Activated CD8-positive, alpha-beta memory T cell treated with anti-CD3 and anti-CD28 coated beads, Interleukin-2, amount 10 ng/mL, durations not matched to agents 7 days and 5 days (primary cell): Measurements from ENCODE around the gene KLHL29. TPM values are rescaled to one million over a fixed set of nuclear protein-coding genes. Genes with fewer than 3 reads are reported as not detected.
"Not testable (repeated sequence)": the region's sequence is repeated elsewhere in the genome, so short reads cannot be mapped to it uniquely, and the experiment has no call there.

Experiments used
- ATAC-seq: fragments of 150-1000 bp; cut with Tn5 transposase; one replicate; pipeline ENCODE4 v1.10.0; 2021; ENCODE audit warnings: moderate library complexity
- CTCF ChIA-PET: fragments of 350-600 bp; sonication (Branson Sonifier 250); formaldehyde crosslinking; loops from one replicate; lab custom pipeline; 2021; ENCODE audit warnings: antibody characterized with exemption; lab: Charles Lee
- DNase-seq: peaks from one replicate; pipeline ENCODE4 v3.0.0-alpha.2; 2020
- H3K27ac Mint-ChIP-seq: one replicate; pipeline ENCODE4 v1.8.0; 2021; ENCODE audit warnings: mild to moderate bottlenecking, mixed read lengths
- H3K27me3 Mint-ChIP-seq: one replicate; pipeline ENCODE4 v1.8.0; 2021; ENCODE audit warnings: mixed read lengths
- H3K36me3 Mint-ChIP-seq: one replicate; pipeline ENCODE4 v1.8.0; 2021; ENCODE audit warnings: mild to moderate bottlenecking, mixed read lengths
- H3K4me1 Mint-ChIP-seq: one replicate; pipeline ENCODE4 v1.8.0; 2021; ENCODE audit warnings: mixed read lengths
- H3K4me3 Mint-ChIP-seq: one replicate; pipeline ENCODE4 v1.8.0; 2021; ENCODE audit warnings: mild to moderate bottlenecking, moderate library complexity, mixed read lengths
- H3K9me3 Mint-ChIP-seq: one replicate; pipeline ENCODE4 v1.8.0; 2022; ENCODE audit warnings: low read depth, mixed read lengths
- total RNA-seq, 2 experiments: library from RNA; stranded (reverse); gene quantifications; one replicate each; pipeline ENCODE4 v1.2.3, GENCODE V29; 2021

Gene KLHL29
- total RNA-seq, 2 experiments from 2014 or later, result 0.09 to 0.12 TPM

- Mint-ChIP-seq H3K4me1 (peaks cover 8% of the 10 kb centered on the region), H3K36me3 (no peaks in the 10 kb centered on the region), H3K9me3 (no peaks in the 10 kb centered on the region), H3K4me3 (no peak overlapping the region), H3K27ac (no peak overlapping the region), H3K27me3 (peaks cover 76% of the 10 kb centered on the region)
- no peak for DNase-seq
- CTCF ChIA-PET, result no interaction called here
- no peak for ATAC-seq
These were observed 5.2 kb downstream of the KLHL29 start for GRCh38 chr2:23390152-23390551.

GRCh38 chr2:23391237-23391736, 6.3 kb downstream of the KLHL29 start:
- H3K9me3 Mint-ChIP-seq, H3K36me3 Mint-ChIP-seq, H3K27ac Mint-ChIP-seq, DNase-seq, ATAC-seq, H3K4me3 Mint-ChIP-seq, CTCF ChIA-PET, H3K4me1 Mint-ChIP-seq: not testable (repeated sequence)
- peaks cover 72% of the 10 kb centered on the region for H3K27me3 Mint-ChIP-seq

- ATAC-seq (no peak), DNase-seq (no peak)
- Mint-ChIP-seq H3K27ac (no peak overlapping the region), H3K4me3 (no peak overlapping the region), H3K27me3 (peaks cover 52% of the 10 kb centered on the region), H3K9me3 (no peaks in the 10 kb centered on the region), H3K4me1 (no peaks in the 10 kb centered on the region), H3K36me3 (no peaks in the 10 kb centered on the region)
- CTCF ChIA-PET, result no interaction called here
These were observed 8.7 kb downstream of the KLHL29 start for GRCh38 chr2:23393722-23394121.

DNA sequence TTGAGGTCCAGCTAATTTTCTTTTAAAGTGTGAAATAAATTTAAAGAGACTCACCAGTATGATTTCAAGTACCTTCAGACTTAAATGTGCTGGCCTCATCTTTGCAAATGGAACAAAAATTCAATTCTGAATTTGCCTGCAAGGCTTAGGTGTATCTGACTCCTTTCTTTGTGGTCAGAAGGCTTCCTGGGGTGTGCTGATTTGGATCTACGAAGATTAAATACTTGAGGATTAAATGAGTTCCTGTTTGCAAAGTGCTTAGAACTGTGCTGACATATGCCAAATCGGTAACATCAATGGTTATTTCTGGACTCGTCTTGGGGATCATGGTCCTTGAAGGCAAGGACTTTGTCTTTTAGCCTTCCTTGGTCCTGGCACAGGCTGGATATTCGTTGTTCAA, 9.7 kb downstream of the KLHL29 start:
- Mint-ChIP-seq H3K27me3 (peaks cover 42% of the 10 kb centered on the region), H3K27ac (no peak overlapping the region)
- CTCF ChIA-PET, result no interaction called here

DNA sequence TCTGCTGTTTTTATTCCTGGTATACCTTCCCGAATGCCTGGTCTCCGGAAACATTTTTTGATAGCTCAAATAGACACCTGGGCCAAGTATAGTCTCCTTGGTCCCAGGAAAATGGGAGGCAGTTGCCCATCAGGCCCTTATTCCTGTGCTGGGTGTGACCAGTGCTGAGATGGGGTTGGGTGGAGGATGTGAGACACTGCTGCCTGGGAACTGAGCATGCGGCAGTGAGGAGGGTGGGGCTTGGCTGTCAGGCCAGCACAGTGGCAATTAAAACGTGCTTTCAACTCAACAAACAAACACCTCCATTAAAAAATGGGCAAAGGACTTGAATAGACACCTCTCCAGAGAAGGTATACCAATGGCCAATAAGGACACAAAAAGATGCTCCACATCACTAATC, 12.5 kb downstream of the KLHL29 start:
- Mint-ChIP-seq H3K27me3 (peaks cover 24% of the 10 kb centered on the region), H3K36me3 (no peaks in the 10 kb centered on the region), H3K27ac (no peak overlapping the region), H3K9me3 (no peaks in the 10 kb centered on the region), H3K4me3 (no peak overlapping the region), H3K4me1 (no peaks in the 10 kb centered on the region)
- CTCF ChIA-PET, result no interaction called here
- ATAC-seq, result no peak
- DNase-seq, result no peak

More for the DNA sequence above, 9.7 kb downstream of the KLHL29 start:
- no peak for DNase-seq
- Mint-ChIP-seq H3K36me3 (no peaks in the 10 kb centered on the region), H3K9me3 (no peaks in the 10 kb centered on the region), H3K4me3 (no peak overlapping the region), H3K4me1 (no peaks in the 10 kb centered on the region)
- ATAC-seq, result no peak

DNA sequence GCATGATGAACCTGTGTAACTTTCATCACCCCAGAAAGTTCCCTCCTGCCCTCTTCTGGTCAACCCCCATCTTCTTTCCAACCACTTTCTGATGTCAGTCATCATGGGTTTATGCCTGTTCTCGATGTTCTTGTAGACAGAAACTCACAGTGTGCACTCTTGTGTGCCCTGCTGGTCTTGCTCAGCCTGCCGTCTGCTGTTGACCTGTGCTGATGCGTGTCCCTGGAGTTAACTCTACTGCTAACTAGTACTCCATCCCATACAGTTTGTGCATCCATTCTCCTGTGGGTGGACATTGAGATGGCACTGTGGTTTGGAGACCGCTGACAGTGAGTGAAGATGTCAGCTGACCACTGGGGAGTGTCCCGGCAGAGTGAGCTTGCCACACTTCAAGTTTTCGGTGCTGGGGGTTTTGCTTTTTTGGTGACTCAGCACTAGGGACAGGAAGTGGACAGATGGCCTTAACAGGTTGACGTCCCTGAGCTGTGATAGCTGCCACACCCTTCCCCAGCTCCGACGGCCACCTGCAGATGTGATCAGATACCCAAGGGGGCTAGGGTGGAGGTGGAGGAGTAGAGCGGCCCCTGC, 14.8 kb downstream of the KLHL29 start:
- H3K36me3 Mint-ChIP-seq, result no peaks in the 10 kb centered on the region
- H3K9me3 Mint-ChIP-seq, result no peaks in the 10 kb centered on the region
- no peak overlapping the region for H3K27ac Mint-ChIP-seq
- no peak overlapping the region for H3K4me3 Mint-ChIP-seq
- ATAC-seq, result no peak
- H3K27me3 Mint-ChIP-seq, result peaks cover 8% of the 10 kb centered on the region
- peaks cover 2% of the 10 kb centered on the region for H3K4me1 Mint-ChIP-seq
- CTCF ChIA-PET, result no interaction called here
- no peak for DNase-seq

- H3K4me1 Mint-ChIP-seq, result peaks cover 3% of the 10 kb centered on the region
- H3K27me3 Mint-ChIP-seq, result peaks cover 3% of the 10 kb centered on the region
- CTCF ChIA-PET, result no interaction called here
- no peaks in the 10 kb centered on the region for H3K9me3 Mint-ChIP-seq
- H3K4me3 Mint-ChIP-seq, result no peak overlapping the region
- no peak overlapping the region for H3K27ac Mint-ChIP-seq
- DNase-seq (no peak), ATAC-seq (no peak)
- H3K36me3 Mint-ChIP-seq, result no peaks in the 10 kb centered on the region
These were observed 15.7 kb downstream of the KLHL29 start for GRCh38 chr2:23400703-23401102.

DNA sequence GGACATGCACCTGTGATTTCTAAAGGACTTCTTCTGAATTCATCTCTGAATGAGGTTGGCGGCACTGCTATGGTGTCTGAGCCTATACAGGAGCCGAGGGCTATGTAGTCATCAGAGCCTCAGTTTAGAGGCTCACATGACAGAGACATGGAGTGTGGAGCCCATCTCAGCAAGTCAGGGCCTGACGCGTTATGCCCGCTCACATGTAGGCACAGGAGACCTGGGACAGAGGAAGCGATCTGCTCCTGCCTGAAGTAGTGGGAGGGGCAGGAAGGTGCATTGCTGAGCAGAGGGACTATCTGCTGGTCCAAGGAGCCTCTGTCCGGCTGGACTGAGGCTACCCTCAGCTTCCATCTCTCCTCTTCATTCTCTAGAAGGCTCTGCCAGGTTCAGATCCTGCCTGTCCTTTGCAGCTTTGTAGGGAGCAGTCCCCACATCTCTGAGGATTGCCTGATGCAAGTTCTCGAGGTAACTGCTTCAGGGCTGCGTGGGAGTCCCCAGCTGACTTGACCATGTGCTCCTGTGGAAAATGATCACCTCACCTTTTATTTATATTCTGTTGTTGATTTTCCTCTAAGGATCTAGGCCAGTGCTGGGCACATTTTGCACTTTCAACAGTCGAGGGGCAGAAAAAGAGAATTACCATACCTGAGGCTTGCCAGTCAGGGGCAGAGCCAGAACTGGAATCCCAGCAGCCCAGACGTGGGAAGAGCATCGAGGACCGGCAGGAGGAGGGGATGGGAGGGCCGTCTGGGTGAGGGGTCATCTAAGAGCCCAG, 16.6 kb downstream of the KLHL29 start:
- CTCF ChIA-PET, result no interaction called here
- peaks cover 3% of the 10 kb centered on the region for H3K4me1 Mint-ChIP-seq
- no peaks in the 10 kb centered on the region for H3K9me3 Mint-ChIP-seq
- H3K4me3 Mint-ChIP-seq, result no peak overlapping the region
- DNase-seq, result no peak
- H3K36me3 Mint-ChIP-seq, result no peaks in the 10 kb centered on the region
- ATAC-seq, result no peak
- H3K27me3 Mint-ChIP-seq, result peaks cover 7% of the 10 kb centered on the region
- H3K27ac Mint-ChIP-seq, result no peak overlapping the region

- DNase-seq (no peak), ATAC-seq (no peak)
- H3K27me3 Mint-ChIP-seq, result peaks cover 7% of the 10 kb centered on the region
- CTCF ChIA-PET, result no interaction called here
- no peaks in the 10 kb centered on the region for H3K36me3 Mint-ChIP-seq
- H3K27ac Mint-ChIP-seq, result no peak overlapping the region
- H3K9me3 Mint-ChIP-seq, result no peaks in the 10 kb centered on the region
- H3K4me1 Mint-ChIP-seq, result peaks cover 3% of the 10 kb centered on the region
- no peak overlapping the region for H3K4me3 Mint-ChIP-seq
These were observed 17.3 kb downstream of the KLHL29 start for GRCh38 chr2:23402205-23402740.

DNA sequence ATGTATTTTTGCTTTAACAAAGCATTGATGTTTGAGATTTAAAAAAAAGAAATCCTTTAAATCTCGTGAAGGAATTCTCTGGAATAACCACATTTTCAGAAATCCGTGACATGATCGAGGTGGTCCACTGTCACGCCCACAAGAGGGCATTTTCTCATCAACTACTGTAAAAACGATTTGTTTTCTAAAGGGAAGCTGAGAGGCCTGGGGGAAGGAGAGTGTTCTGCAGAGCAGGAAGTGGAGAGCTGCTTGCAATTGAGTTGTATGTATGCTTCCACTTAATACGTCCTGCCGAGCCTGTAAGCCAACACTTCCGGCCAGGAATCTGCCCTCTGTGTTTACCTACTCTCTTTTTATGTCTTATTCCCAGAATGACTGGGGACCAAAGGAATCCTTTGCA, 19.4 kb downstream of the KLHL29 start:
- H3K4me3 Mint-ChIP-seq, result no peak overlapping the region
- peaks cover 3% of the 10 kb centered on the region for H3K4me1 Mint-ChIP-seq
- peaks cover 7% of the 10 kb centered on the region for H3K27me3 Mint-ChIP-seq
- no peak overlapping the region for H3K27ac Mint-ChIP-seq
- no peaks in the 10 kb centered on the region for H3K36me3 Mint-ChIP-seq
- no peak for DNase-seq
- ATAC-seq, result no peak
- CTCF ChIA-PET, result no interaction called here
- no peaks in the 10 kb centered on the region for H3K9me3 Mint-ChIP-seq

- no peaks in the 10 kb centered on the region for H3K36me3 Mint-ChIP-seq
- H3K4me3 Mint-ChIP-seq, result no peak overlapping the region
- peaks cover 3% of the 10 kb centered on the region for H3K4me1 Mint-ChIP-seq
- no peak overlapping the region for H3K27ac Mint-ChIP-seq
- ATAC-seq, result no peak
- CTCF ChIA-PET, result no interaction called here
- no peaks in the 10 kb centered on the region for H3K9me3 Mint-ChIP-seq
- H3K27me3 Mint-ChIP-seq, result peaks cover 4% of the 10 kb centered on the region
- no peak for DNase-seq
These were observed 24.3 kb downstream of the KLHL29 start for GRCh38 chr2:23409248-23409647.

- Mint-ChIP-seq H3K36me3 (no peaks in the 10 kb centered on the region), H3K4me1 (no peaks in the 10 kb centered on the region), H3K9me3 (no peaks in the 10 kb centered on the region), H3K4me3 (no peak overlapping the region), H3K27me3 (peaks cover 7% of the 10 kb centered on the region), H3K27ac (no peak overlapping the region)
- DNase-seq, result no peak
- no peak for ATAC-seq
- CTCF ChIA-PET, result no interaction called here
These were observed 25.6 kb downstream of the KLHL29 start for GRCh38 chr2:23410596-23410995.

DNA sequence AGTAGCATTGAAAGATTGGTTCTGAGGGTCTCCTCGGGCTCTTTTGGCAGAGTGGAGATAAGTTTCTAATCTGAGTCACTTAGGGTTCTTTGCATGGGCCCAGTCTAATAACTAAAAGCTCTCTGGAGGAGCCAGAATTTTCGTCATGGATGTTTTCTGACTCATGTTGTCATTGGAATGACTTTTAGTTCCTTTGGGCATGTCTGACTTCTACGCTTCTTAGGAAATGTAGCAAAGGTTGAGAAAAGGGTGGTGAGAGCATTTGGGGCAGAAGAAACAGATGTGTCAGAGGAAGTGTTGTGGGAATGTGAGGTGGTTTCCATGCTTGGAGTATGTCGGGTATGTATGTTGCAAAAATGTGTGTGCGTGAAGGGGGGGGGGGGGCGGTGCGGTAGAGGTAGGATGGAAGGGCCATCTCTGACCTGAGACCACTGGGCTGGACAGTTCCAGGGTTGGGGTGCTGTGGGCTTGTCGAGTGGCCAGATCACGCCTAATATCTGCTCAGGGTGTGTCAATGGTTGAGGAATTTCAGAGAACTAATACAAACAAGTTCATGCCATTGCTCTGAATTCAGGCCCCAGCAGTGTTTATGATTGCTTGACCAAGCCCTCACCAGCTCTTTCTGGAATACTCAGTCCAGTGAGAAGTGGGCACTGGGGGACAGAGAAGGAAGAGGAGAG, 26.9 kb downstream of the KLHL29 start:
- no peak for DNase-seq
- no peaks in the 10 kb centered on the region for H3K4me1 Mint-ChIP-seq
- no peak overlapping the region for H3K4me3 Mint-ChIP-seq
- H3K27me3 Mint-ChIP-seq, result peaks cover 3% of the 10 kb centered on the region
- no peaks in the 10 kb centered on the region for H3K36me3 Mint-ChIP-seq
- CTCF ChIA-PET, result no interaction called here
- no peak overlapping the region for H3K27ac Mint-ChIP-seq
- H3K9me3 Mint-ChIP-seq, result no peaks in the 10 kb centered on the region
- no peak for ATAC-seq
